Neural cell (in vitro differentiated cells): ENCODE results near the gene DRD2. TPM values are rescaled to one million over a fixed set of nuclear protein-coding genes. Genes with fewer than 3 reads are reported as not detected.

Experiments used
- H2AFZ ChIP-seq: fragments of 200-600, 300-800 bp; sonication (generic), shearing (Covaris generic); 2 replicates; pipeline ENCODE4 v1.6.0; 2014; ENCODE audit warnings: low read depth, mild to moderate bottlenecking, antibody characterized with exemption, low read length, moderate library complexity
- H3F3A ChIP-seq: fragments of 200-600 bp; shearing (Covaris generic); 2 replicates; pipeline ENCODE4 v1.6.1; 2016; ENCODE audit warnings: mild to moderate bottlenecking, moderate library complexity, mixed read lengths, antibody characterized with exemption, low read length; ENCODE audit not compliant: insufficient read depth, poor library complexity, severe bottlenecking
- H3K27ac ChIP-seq: fragments of 200-600, 300-800 bp; sonication (generic), shearing (Covaris generic); 2 replicates; pipeline ENCODE4 v1.5.1; 2014; ENCODE audit warnings: mild to moderate bottlenecking, low read length, moderate library complexity
- H3K27me3 ChIP-seq: fragments of 300-800, 200-600 bp; sonication (generic), shearing (Covaris generic); 2 replicates; pipeline ENCODE4 v1.6.0; 2014; ENCODE audit warnings: mild to moderate bottlenecking, low read depth, low read length, moderate library complexity; ENCODE audit not compliant: insufficient read depth
- H3K36me3 ChIP-seq: fragments of 300-800, 200-600 bp; sonication (generic), shearing (Covaris generic); 2 replicates; pipeline ENCODE4 v1.5.1; 2014; ENCODE audit warnings: mild to moderate bottlenecking, antibody characterized with exemption, low read length, moderate library complexity; ENCODE audit not compliant: insufficient read depth
- H3K4me2 ChIP-seq: fragments of 300-800, 200-600 bp; sonication (generic), shearing (Covaris generic); 2 replicates; pipeline ENCODE4 v1.6.0; 2014; ENCODE audit warnings: mild to moderate bottlenecking, low read length
- H3K4me3 ChIP-seq: fragments of 300-800, 200-600 bp; sonication (generic), shearing (Covaris generic); 2 replicates; pipeline ENCODE4 v1.5.1; 2014; ENCODE audit warnings: mild to moderate bottlenecking, low read length, moderate library complexity
- H3K79me2 ChIP-seq: fragments of 200-600 bp; shearing (Covaris generic); replicated peaks from 2 replicates; pipeline ENCODE4 v1.6.0; 2014; ENCODE audit warnings: mild to moderate bottlenecking, low read length, moderate library complexity; ENCODE audit not compliant: insufficient read depth
- H3K9ac ChIP-seq: fragments of 300-800, 200-600 bp; sonication (generic), shearing (Covaris generic); 2 replicates; pipeline ENCODE4 v1.6.1; 2016; ENCODE audit warnings: mild to moderate bottlenecking, low read length, mixed read lengths
- H3K9me2 ChIP-seq: fragments of 200-600 bp; shearing (Covaris generic); 2 replicates; pipeline ENCODE4 v1.6.1; 2016; ENCODE audit warnings: mild to moderate bottlenecking, low read length, mixed read lengths; ENCODE audit not compliant: insufficient read depth
- H3K9me3 ChIP-seq: fragments of 200-600, 300-800 bp; sonication (generic), shearing (Covaris generic); 2 replicates; pipeline ENCODE4 v1.6.1; 2016; ENCODE audit warnings: mild to moderate bottlenecking, mixed run types, low read length, moderate library complexity, mixed read lengths
- H4K20me1 ChIP-seq: fragments of 200-600 bp; shearing (Covaris generic); 2 replicates; pipeline ENCODE4 v1.6.1; 2016; ENCODE audit warnings: mild to moderate bottlenecking, mixed run types; ENCODE audit not compliant: insufficient read depth
- CTCF ChIP-seq: fragments of 450-650 bp; IDR thresholded peaks from 2 replicates; pipeline ENCODE4 v1.5.1; 2014; ENCODE audit warnings: antibody characterized with exemption, mild to moderate bottlenecking, moderate library complexity; ENCODE audit not compliant: poor library complexity, severe bottlenecking
- EP300 ChIP-seq: fragments of 450-650 bp; conservative IDR thresholded peaks from 2 replicates; pipeline ENCODE4 v1.6.1; 2014; ENCODE audit warnings: antibody characterized with exemption, mild to moderate bottlenecking, moderate library complexity; ENCODE audit not compliant: poor library complexity, severe bottlenecking
- EZH2 ChIP-seq: fragments of 200-600, 300-800 bp; shearing (Covaris generic), sonication (generic); IDR thresholded peaks from 2 replicates; pipeline ENCODE4 v1.6.1; 2014; ENCODE audit warnings: antibody characterized with exemption, low read length, borderline replicate concordance, mild to moderate bottlenecking; ENCODE audit not compliant: insufficient read depth, poor library complexity, severe bottlenecking
- MXI1 ChIP-seq: fragments of 450-650 bp; conservative IDR thresholded peaks from 2 replicates; pipeline ENCODE4 v1.6.1; 2014; ENCODE audit warnings: antibody characterized with exemption, mild to moderate bottlenecking; ENCODE audit not compliant: poor library complexity, severe bottlenecking
- POLR2AphosphoS5 ChIP-seq: IDR thresholded peaks from 2 replicates; pipeline ENCODE4 v1.6.1; 2012
- RAD21 ChIP-seq: fragments of 450-650 bp; conservative IDR thresholded peaks from 2 replicates; pipeline ENCODE4 v1.6.1; 2014; ENCODE audit warnings: antibody characterized with exemption, mild to moderate bottlenecking, moderate library complexity
- SMC3 ChIP-seq: fragments of 450-650 bp; conservative IDR thresholded peaks from 2 replicates; pipeline ENCODE4 v1.6.1; 2014; ENCODE audit warnings: antibody characterized with exemption, mild to moderate bottlenecking, moderate library complexity; ENCODE audit not compliant: poor library complexity
- TAF1 ChIP-seq: IDR thresholded peaks from 2 replicates; pipeline ENCODE4 v1.6.1; 2012; ENCODE audit warnings: low read depth
- polyA plus RNA-seq: library from polyadenylated mRNA; depleted of rRNA; stranded (reverse); fragments of >200 nt; gene quantifications from 2 replicates; pipeline ENCODE4 v1.2.3, GENCODE V29; 2014
- small RNA-seq, 3 experiments: library from RNA; depleted of rRNA; stranded (forward); fragments of <200 nt; gene quantifications; one replicate each; pipeline ENCODE3, GENCODE V24; 2012
- TF ChIP-seq, protein P1 (sequence below): IDR thresholded peaks from 2 replicates; pipeline ENCODE4 v1.6.1; 2012; ENCODE audit warnings: borderline replicate concordance

The DRD2 gene
- polyA plus RNA-seq, 1 donor from 2014 or later: 0.24 TPM

- Histone ChIP-seq H3K4me2 (no peak overlapping the region), H3K27me3 (no peaks in the 10 kb centered on the region), H3F3A (no peaks in the 10 kb centered on the region), H3K9me3 (no peaks in the 10 kb centered on the region), H3K9ac (no peak overlapping the region), H3K36me3 (no peaks in the 10 kb centered on the region), H4K20me1 (no peaks in the 10 kb centered on the region), H3K79me2 (no peaks in the 10 kb centered on the region), H3K4me3 (no peak overlapping the region), H3K27ac (no peak overlapping the region), H3K9me2 (no peaks in the 10 kb centered on the region), H2AFZ (no peak overlapping the region)
- TF ChIP-seq EP300: no peak
- TF ChIP-seq TAF1: no peak
- no peak for TF ChIP-seq POLR2AphosphoS5
Measured at GRCh38 chr11:113365895-113366294, 109.3 kb downstream of the DRD2 start.

- no peak overlapping the region for H2AFZ ChIP-seq
- H3K9me2 ChIP-seq: no peaks in the 10 kb centered on the region
- no peak overlapping the region for H3K4me2 ChIP-seq
- TF ChIP-seq MXI1: no peak
- no peak for TF ChIP-seq RAD21
- H4K20me1 ChIP-seq: no peaks in the 10 kb centered on the region
- H3K27me3 ChIP-seq: no peaks in the 10 kb centered on the region
- H3K36me3 ChIP-seq: no peaks in the 10 kb centered on the region
- no peaks in the 10 kb centered on the region for H3K9me3 ChIP-seq
- no peak overlapping the region for H3K27ac ChIP-seq
- no peak overlapping the region for H3K4me3 ChIP-seq
- H3F3A ChIP-seq: no peaks in the 10 kb centered on the region
- H3K9ac ChIP-seq: no peak overlapping the region
- H3K79me2 ChIP-seq: no peaks in the 10 kb centered on the region
Measured at GRCh38 chr11:113363996-113364641, 111.1 kb downstream of the DRD2 start.

GRCh38 chr11:113363406-113363805 lies 111.8 kb downstream of the DRD2 start:
- no peak overlapping the region for H3K4me2 ChIP-seq
- no peaks in the 10 kb centered on the region for H3K9me3 ChIP-seq
- no peak for TF ChIP-seq CTCF
- no peak for TF ChIP-seq EP300
- TF ChIP-seq EZH2: no peak
- TF ChIP-seq, protein P1, sequence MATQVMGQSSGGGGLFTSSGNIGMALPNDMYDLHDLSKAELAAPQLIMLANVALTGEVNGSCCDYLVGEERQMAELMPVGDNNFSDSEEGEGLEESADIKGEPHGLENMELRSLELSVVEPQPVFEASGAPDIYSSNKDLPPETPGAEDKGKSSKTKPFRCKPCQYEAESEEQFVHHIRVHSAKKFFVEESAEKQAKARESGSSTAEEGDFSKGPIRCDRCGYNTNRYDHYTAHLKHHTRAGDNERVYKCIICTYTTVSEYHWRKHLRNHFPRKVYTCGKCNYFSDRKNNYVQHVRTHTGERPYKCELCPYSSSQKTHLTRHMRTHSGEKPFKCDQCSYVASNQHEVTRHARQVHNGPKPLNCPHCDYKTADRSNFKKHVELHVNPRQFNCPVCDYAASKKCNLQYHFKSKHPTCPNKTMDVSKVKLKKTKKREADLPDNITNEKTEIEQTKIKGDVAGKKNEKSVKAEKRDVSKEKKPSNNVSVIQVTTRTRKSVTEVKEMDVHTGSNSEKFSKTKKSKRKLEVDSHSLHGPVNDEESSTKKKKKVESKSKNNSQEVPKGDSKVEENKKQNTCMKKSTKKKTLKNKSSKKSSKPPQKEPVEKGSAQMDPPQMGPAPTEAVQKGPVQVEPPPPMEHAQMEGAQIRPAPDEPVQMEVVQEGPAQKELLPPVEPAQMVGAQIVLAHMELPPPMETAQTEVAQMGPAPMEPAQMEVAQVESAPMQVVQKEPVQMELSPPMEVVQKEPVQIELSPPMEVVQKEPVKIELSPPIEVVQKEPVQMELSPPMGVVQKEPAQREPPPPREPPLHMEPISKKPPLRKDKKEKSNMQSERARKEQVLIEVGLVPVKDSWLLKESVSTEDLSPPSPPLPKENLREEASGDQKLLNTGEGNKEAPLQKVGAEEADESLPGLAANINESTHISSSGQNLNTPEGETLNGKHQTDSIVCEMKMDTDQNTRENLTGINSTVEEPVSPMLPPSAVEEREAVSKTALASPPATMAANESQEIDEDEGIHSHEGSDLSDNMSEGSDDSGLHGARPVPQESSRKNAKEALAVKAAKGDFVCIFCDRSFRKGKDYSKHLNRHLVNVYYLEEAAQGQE: no peak
- no peak for TF ChIP-seq SMC3
- TF ChIP-seq TAF1: no peak
- no peak for TF ChIP-seq MXI1
- no peak for TF ChIP-seq RAD21
- TF ChIP-seq POLR2AphosphoS5: no peak
- no peak overlapping the region for H2AFZ ChIP-seq
- no peaks in the 10 kb centered on the region for H3K9me2 ChIP-seq
- no peak overlapping the region for H3K27ac ChIP-seq
- no peak overlapping the region for H3K9ac ChIP-seq
- no peaks in the 10 kb centered on the region for H3K27me3 ChIP-seq
- H3K36me3 ChIP-seq: no peaks in the 10 kb centered on the region
- H3K4me3 ChIP-seq: no peak overlapping the region
- H3K79me2 ChIP-seq: no peaks in the 10 kb centered on the region
- H3F3A ChIP-seq: no peaks in the 10 kb centered on the region
- no peaks in the 10 kb centered on the region for H4K20me1 ChIP-seq

Small RNA genes lying within 50 kb of the gene (small RNA-seq; reads per million reads assigned to genes)
- 0 reads per million in 3 experiments for gene MIR4301

Other genes starting within 250 kb of the DRD2 start
- 3.1 and 4.2 TPM in 2 replicates for gene TTC12, start 160.8 kb downstream of the DRD2 start, polyA plus RNA-seq
- not detected in 2 replicates for gene ANKK1, start 87.6 kb downstream of the DRD2 start, polyA plus RNA-seq
- gene TMPRSS5, start 230.9 kb upstream of the DRD2 start, polyA plus RNA-seq: 1.3 and 2.6 TPM in 2 replicates